ENCODE results near the gene SLC9A5. TPM values are rescaled to one million over a fixed set of nuclear protein-coding genes. Genes with fewer than 3 reads are reported as not detected.

The SLC9A5 gene
- polyA plus RNA-seq, 2 of the 4 experiments (the other 2 are of a cell fraction) = 0.83 to 2.5 TPM

DNA sequence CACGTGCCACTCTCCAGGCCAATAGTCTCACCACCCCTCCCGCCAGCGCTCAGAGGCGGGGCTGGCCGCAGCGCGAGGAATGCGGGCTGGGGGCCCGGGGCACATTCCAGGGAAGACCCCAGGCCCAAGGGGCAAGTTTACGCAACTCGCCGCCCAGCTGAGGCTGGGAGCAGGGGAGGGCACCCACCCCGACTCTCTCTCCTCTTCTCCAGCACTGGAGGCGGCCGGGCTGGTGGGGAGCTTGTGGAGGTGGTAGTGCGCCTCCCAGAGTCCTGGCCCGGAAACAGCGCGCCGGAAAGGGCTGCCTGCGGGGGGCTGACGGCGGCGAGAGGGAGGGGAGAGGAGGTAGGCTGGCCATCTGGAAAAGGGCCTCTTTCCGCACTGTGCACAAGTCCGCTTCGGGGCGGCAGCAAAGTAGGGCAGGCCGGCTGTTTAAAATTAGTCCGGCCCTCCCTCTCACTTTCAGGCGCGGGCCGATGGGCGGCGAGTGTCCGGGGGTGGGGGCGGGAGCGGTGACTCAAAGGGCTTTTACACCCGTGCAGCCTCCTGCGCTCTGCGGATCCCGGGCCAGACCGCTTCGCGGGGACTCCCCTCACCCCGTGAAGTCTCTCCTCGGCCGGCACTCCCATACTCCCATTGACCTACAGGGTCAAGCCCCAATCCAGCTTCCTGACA, 2.6 kb upstream of the SLC9A5 start:
- peak; percentile 56 to 79 for DNase-seq (ENCODE audit: low read depth in 1 of 2, low spot score in 1 of 2)
- 2% methylated on average over 20 of the region's 48 CpGs for WGBS (ENCODE audit: missing lambda C conversion rate)
- Histone ChIP-seq H3K9me3 (no peaks in the 10 kb centered on the region), H3K27ac (peak overlapping the region; percentile 91 to 98), H3K4me1 (peaks cover 61% of the 10 kb centered on the region), H3K4me3 (peak overlapping the region; percentile 74), H3K4me2 (peak overlapping the region; percentile 97)
- POLR2A ChIA-PET = interaction anchor here (0.7 to 3.3 kb wide), 6 partner anchors 15 to 48 kb away, joined by 3 to 30 read pairs (median 3); partner anchors contain the start of gene TMEM208
- CTCF ChIA-PET = interaction anchor here (0.6 to 9.7 kb wide), 18 partner anchors 13 to 270 kb away, joined by 3 to 138 read pairs (median 4); partner anchors contain the start of genes KCTD19, LRRC36, TMEM208 and TPPP3
- peak; percentile 46 to 64 for ATAC-seq
- no peak for FAIRE-seq
- TF ChIP-seq KDM5A (IDR thresholded peaks at IDR 0.05) (no peak; the same call in 1 of the 2 replicates), GATA3 (IDR thresholded peaks at IDR 0.05; ENCODE audit: borderline replicate concordance) (no peak; the same call in 1 of the 2 replicates), ESRRA (IDR thresholded peaks at IDR 0.05; ENCODE audit: borderline replicate concordance, low read length) (no peak), MAZ (IDR thresholded peaks at IDR 0.05; ENCODE audit: borderline replicate concordance, low read depth, low read length) (no peak), RARB (CRISPR knock-in tag; IDR thresholded peaks at IDR 0.05) (no peak), NR3C1 (IDR thresholded peaks at IDR 0.05) (no peak), MAFK (IDR thresholded peaks at IDR 0.05; ENCODE audit: partially characterized antibody) (no peak), JUNB (IDR thresholded peaks at IDR 0.05) (no peak), EP300 (IDR thresholded peaks at IDR 0.05) (no peak), ZSCAN20 (CRISPR knock-in tag; IDR thresholded peaks at IDR 0.05) (no peak), ELK1 (IDR thresholded peaks at IDR 0.05; ENCODE audit: low read depth, low read length) (no peak), KDM1A (IDR thresholded peaks at IDR 0.05; ENCODE audit: low read depth) (no peak), RNF2 (IDR thresholded peaks at IDR 0.05; ENCODE audit: borderline replicate concordance, low read depth) (no peak), PHF8 (IDR thresholded peaks at IDR 0.05; ENCODE audit: borderline replicate concordance, low read depth) (no peak; the same call in 1 of the 2 replicates), FOXS1 (CRISPR knock-in tag; IDR thresholded peaks at IDR 0.05) (no peak), ZFP36 (IDR thresholded peaks at IDR 0.05; ENCODE audit: borderline replicate concordance, partially characterized antibody) (no peak), MAX (IDR thresholded peaks at IDR 0.05) (peak; percentile 94; the same call in 1 of the 2 replicates), TFCP2L1 (CRISPR knock-in tag; IDR thresholded peaks at IDR 0.05) (no peak), CTCF (IDR thresholded peaks at IDR 0.05) (peak; percentile 50), CBX2 (IDR thresholded peaks at IDR 0.05; ENCODE audit: borderline replicate concordance, low read depth) (no peak), RAD21 (conservative IDR thresholded peaks at IDR 0.05 in 1 of 2, IDR thresholded peaks at IDR 0.05 in 1 of 2) (peak; percentile 9 to 41; a peak in 3 of 5 replicates), RFX5 (IDR thresholded peaks at IDR 0.05) (no peak), PBX3 (IDR thresholded peaks at IDR 0.05) (no peak), CHD2 (IDR thresholded peaks at IDR 0.05; ENCODE audit: low read length, partially characterized antibody) (no peak), EHMT2 (IDR thresholded peaks at IDR 0.05; ENCODE audit: low read depth) (no peak), SREBF2 (IDR thresholded peaks at IDR 0.05) (no peak)
- TF ChIP-seq, protein P1, sequence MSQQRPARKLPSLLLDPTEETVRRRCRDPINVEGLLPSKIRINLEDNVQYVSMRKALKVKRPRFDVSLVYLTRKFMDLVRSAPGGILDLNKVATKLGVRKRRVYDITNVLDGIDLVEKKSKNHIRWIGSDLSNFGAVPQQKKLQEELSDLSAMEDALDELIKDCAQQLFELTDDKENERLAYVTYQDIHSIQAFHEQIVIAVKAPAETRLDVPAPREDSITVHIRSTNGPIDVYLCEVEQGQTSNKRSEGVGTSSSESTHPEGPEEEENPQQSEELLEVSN (IDR thresholded peaks at IDR 0.05; ENCODE audit: borderline replicate concordance, low read depth) = peak; percentile 90; the same call in 1 of the 2 replicates
- TF ChIP-seq, protein P2, sequence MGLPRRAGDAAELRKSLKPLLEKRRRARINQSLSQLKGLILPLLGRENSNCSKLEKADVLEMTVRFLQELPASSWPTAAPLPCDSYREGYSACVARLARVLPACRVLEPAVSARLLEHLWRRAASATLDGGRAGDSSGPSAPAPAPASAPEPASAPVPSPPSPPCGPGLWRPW (IDR thresholded peaks at IDR 0.05) = no peak
- TF ChIP-seq, protein P3, sequence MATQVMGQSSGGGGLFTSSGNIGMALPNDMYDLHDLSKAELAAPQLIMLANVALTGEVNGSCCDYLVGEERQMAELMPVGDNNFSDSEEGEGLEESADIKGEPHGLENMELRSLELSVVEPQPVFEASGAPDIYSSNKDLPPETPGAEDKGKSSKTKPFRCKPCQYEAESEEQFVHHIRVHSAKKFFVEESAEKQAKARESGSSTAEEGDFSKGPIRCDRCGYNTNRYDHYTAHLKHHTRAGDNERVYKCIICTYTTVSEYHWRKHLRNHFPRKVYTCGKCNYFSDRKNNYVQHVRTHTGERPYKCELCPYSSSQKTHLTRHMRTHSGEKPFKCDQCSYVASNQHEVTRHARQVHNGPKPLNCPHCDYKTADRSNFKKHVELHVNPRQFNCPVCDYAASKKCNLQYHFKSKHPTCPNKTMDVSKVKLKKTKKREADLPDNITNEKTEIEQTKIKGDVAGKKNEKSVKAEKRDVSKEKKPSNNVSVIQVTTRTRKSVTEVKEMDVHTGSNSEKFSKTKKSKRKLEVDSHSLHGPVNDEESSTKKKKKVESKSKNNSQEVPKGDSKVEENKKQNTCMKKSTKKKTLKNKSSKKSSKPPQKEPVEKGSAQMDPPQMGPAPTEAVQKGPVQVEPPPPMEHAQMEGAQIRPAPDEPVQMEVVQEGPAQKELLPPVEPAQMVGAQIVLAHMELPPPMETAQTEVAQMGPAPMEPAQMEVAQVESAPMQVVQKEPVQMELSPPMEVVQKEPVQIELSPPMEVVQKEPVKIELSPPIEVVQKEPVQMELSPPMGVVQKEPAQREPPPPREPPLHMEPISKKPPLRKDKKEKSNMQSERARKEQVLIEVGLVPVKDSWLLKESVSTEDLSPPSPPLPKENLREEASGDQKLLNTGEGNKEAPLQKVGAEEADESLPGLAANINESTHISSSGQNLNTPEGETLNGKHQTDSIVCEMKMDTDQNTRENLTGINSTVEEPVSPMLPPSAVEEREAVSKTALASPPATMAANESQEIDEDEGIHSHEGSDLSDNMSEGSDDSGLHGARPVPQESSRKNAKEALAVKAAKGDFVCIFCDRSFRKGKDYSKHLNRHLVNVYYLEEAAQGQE (IDR thresholded peaks at IDR 0.05) = no peak
- TF ChIP-seq, protein P4, sequence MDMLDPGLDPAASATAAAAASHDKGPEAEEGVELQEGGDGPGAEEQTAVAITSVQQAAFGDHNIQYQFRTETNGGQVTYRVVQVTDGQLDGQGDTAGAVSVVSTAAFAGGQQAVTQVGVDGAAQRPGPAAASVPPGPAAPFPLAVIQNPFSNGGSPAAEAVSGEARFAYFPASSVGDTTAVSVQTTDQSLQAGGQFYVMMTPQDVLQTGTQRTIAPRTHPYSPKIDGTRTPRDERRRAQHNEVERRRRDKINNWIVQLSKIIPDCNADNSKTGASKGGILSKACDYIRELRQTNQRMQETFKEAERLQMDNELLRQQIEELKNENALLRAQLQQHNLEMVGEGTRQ (IDR thresholded peaks at IDR 0.05) = peak; percentile 82
